GM19035 (cell line): ENCODE measurements around the gene TIMM17A.
"Not testable (repeated sequence)": the region's sequence is repeated elsewhere in the genome, so short reads cannot be mapped to it uniquely, and the experiment has no call there.

Experiments used
- ATAC-seq: cut with Tn5 transposase; IDR thresholded peaks from one replicate; pipeline ENCODE4 v1.9.1; 2021; ENCODE audit not compliant: unreplicated experiment

Gene TIMM17A

DNA sequence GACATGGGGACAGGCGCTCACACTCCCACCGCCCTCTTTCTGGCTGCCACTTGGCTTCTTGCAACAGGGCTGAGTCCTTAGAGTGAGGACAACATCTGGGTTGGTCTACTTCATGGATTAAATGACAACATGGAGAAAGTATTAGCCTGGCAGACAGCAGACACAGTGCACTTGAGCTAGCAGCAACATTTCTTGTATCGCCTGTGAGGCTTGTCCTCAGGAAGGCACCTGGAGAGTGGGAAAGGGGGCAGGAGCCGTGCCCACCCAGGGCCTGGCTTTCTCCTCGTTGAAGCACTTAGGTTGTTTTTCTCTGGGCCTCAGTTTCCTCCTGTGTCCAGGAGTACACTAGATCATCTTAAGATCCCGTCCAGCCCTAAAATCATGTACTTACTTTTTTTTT is 58.8 kb downstream of the TIMM17A start:
- no peak for ATAC-seq

DNA sequence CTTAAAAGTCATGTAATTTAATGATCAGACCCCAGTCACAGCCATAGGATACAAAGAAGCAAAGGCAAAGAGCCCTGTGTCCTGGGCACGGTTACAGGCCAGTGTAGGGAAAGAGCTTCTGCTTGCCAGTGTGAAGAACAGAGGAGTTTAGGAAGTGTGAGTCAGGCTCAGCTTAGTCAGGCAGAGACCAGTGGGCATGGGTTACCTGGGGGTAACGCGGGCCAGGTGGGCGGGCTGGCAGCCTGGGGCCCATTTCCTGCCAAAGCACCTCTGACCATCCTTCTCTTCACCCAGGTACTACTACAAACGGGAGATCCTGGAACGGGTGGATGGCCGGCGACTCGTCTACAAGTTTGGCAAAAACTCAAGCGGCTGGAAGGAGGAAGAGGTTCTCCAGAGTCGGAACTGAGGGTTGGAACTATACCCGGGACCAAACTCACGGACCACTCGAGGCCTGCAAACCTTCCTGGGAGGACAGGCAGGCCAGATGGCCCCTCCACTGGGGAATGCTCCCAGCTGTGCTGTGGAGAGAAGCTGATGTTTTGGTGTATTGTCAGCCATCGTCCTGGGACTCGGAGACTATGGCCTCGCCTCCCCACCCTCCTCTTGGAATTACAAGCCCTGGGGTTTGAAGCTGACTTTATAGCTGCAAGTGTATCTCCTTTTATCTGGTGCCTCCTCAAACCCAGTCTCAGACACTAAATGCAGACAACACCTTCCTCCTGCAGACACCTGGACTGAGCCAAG is 59.8 kb downstream of the TIMM17A start:
- no peak for ATAC-seq

DNA sequence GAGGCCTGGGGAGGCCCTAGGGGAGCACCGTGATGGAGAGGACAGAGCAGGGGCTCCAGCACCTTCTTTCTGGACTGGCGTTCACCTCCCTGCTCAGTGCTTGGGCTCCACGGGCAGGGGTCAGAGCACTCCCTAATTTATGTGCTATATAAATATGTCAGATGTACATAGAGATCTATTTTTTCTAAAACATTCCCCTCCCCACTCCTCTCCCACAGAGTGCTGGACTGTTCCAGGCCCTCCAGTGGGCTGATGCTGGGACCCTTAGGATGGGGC is 60.3 kb downstream of the TIMM17A start:
- no peak for ATAC-seq

DNA sequence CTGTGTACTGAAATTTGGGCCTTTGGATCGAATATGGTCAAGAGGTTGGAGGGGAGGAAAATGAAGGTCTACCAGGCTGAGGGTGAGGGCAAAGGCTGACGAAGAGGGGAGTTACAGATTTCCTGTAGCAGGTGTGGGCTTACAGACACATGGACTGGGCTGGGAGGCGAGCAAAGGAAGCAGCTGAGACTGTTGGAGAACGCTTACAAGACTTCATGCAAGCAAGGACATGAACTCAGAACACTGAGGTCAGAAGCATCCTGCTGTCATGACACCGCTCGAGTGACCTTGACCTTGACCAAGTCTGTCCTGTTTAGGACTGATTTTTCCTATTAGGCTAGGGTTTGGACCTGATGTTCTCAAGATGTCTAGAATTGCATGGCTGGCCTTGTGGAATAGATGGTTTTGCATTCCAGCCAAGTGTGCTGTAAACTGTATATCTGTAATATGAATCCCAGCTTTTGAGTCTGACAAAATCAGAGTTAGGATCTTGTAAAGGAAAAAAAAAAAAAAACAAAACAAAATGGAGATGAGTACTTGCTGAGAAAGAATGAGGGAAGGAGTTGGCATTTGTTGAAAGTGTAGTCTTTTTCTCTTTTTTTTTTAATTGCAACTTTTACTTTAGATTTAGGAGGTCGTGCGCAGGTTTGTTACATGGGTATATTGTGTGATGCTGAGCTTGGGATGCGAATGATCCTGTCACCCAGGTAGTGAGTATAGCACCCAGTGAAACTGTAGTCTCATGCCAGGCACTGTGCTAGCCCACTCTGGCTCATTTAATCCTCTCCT is 60.9 kb downstream of the TIMM17A start:
- ATAC-seq: no peak

DNA sequence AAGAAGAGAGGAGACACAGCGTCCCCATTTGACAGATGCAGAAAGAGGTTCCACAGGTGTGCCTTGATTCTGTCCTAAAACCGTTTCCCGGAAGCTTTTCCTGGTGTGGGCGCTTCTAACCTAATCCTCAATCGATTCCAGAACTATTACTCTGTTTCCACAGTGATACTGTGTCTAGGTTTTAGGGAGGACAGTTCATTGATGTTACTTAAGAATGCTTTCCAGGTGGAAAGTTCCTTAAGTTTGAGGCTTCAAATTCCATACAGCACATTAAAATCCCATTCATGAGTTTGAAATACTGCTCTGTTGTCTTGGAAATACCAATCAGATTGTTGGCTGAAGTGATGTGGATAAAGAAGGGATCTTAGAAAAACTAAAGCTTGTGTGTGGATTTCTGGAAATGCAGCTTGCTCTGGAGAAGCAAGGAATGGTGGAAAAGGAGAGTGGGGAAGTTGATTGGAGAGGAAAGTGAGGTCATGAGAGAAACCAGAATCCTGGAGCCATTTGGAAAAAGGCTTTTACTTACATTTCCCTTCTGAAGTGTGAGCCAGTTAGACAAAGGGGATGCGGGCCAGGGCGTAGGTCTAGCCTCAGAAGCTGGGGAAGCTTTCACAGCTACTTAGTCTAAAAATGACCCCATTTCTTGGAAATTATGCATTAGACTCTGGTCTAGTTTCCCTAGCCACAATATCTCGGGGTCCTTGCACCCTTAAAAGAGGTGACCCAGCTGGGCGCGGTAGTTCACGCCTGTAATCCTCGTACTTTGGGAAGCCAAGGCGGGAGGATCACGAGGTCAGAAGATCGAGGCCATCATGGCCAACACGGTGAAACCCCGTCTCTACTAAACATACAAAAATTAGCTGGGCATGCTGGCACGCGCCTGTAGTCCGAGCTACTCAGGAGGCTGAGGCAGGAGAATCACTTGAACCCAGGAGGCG is 61.8 kb downstream of the TIMM17A start:
- no peak for ATAC-seq

DNA sequence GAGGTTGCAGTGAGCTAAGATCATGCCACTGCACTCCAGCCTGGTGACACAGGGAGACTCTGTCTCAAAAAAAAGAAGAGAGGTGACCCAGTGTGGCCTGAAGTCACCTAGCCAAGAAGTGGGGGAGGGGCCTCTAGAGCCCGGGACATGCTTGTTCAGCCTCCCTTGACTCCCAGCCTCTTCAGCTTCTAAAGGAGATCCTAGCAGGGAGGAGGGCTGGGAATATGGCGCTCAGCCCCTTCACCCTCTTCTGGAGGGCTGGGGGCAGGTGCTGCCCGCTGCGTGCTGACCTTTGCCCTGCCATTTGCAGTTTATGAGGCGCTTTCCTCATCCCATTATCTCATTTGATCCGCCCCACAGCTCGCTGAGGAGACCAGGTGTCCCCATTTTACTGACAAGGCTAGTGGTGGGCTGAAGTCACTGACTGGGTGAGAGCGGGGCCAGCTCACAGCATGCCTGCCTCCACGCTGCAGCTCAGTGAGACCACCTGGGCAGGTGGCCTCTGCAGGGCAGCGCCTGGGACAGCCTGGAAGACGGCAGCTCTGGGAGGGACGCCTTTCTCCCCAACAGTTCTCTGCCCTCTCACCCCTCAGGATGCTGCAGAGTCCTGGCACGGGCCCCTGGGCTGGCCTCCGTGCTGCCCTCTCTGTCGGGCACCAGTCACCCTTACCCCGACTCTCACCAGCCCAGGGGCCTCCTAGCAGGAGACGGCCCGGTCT is 62.6 kb downstream of the TIMM17A start:
- no peak for ATAC-seq

DNA sequence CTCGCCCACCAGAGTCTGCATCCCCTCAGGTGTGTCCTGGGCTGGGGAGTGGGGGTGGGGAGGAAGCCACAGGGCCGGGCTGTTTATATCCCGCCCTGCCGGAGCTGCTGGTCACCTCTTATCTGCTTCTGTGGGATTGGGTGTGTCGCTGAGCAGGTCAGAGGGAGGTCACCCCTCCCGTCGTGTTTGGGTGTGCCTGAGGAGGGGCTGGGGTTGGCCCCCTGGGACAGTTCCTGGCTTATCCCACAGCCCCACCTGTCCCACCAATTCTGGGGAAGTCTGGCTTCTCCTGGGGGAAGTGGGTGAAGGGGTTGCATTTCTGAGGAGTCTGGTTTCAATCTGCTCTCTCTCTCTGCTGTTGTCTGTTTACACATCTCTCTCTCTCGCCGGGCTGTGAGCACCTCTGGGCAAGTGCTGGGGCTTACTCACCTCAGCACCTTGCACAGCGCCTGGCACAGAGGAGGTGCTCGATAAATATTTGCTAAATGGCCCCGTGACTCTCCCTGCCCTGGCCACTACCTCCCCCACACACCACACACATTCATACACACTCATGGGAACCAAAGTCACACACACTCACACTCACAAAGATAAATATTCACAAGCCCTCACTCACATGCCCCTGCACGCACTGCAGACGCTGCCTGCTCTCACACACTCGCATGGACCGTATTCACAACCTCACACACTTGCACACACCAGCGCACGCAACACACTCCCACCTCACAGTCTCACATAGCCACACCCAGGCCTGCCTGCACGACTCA is 63.3 kb downstream of the TIMM17A start:
- no peak for ATAC-seq

DNA sequence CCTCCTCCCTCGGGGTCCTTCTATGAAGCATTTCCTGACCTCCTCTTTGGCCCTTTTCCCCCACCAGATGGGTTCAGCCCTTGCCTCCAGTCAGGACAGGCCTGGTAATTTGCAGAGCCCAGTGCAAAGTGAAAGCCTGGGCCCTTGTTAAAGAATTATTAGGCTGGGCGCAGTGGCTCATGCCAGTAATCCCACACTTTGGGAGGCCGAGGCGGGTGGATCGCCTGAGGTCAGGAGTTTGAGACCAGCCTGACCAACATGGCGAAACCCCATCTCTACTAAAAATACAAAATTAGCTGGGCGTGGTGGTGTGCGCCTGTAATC is 63.9 kb downstream of the TIMM17A start:
- not testable (repeated sequence) for ATAC-seq
